ENCODE results near the gene ATG3. TPM values are rescaled to one million over a fixed set of nuclear protein-coding genes. Genes with fewer than 3 reads are reported as not detected.
"Not testable (repeated sequence)": the region's sequence is repeated elsewhere in the genome, so short reads cannot be mapped to it uniquely, and the experiment has no call there.

The ATG3 gene
- total RNA-seq, 1 donor from 2014 or later: 46.3 TPM

- H3K4me3 Mint-ChIP-seq (ENCODE audit: unreplicated experiment): no peak overlapping the region
- H3K36me3 Mint-ChIP-seq (ENCODE audit: low read depth, unreplicated experiment): no peaks in the 10 kb centered on the region
- no peak for TF ChIP-seq CTCF (IDR thresholded peaks at IDR 0.05; ENCODE audit: unreplicated experiment)
- H3K9me3 Mint-ChIP-seq (ENCODE audit: unreplicated experiment): no peaks in the 10 kb centered on the region
- no peak for DNase-seq (ENCODE audit: low spot score)
- H3K4me1 Mint-ChIP-seq (ENCODE audit: unreplicated experiment): peaks cover 14% of the 10 kb centered on the region
- no peak overlapping the region for H3K27ac Mint-ChIP-seq (ENCODE audit: unreplicated experiment)
- H3K27me3 Mint-ChIP-seq (ENCODE audit: unreplicated experiment): no peaks in the 10 kb centered on the region
Measured at GRCh38 chr3:112497897-112498548, 63.7 kb downstream of the ATG3 start.

GRCh38 chr3:112496366-112497067 lies 65.2 kb downstream of the ATG3 start:
- no peak for DNase-seq (ENCODE audit: low spot score)
- Mint-ChIP-seq H3K9me3 (ENCODE audit: unreplicated experiment) (no peaks in the 10 kb centered on the region), H3K4me1 (ENCODE audit: unreplicated experiment) (peaks cover 13% of the 10 kb centered on the region), H3K27me3 (ENCODE audit: unreplicated experiment) (no peaks in the 10 kb centered on the region), H3K36me3 (ENCODE audit: low read depth, unreplicated experiment) (no peaks in the 10 kb centered on the region), H3K4me3 (ENCODE audit: unreplicated experiment) (no peak overlapping the region), H3K27ac (ENCODE audit: unreplicated experiment) (no peak overlapping the region)
- no peak for TF ChIP-seq CTCF (IDR thresholded peaks at IDR 0.05; ENCODE audit: unreplicated experiment)

GRCh38 chr3:112494448-112494767 lies 67.4 kb downstream of the ATG3 start:
- H3K9me3 Mint-ChIP-seq (ENCODE audit: unreplicated experiment); DNase-seq (ENCODE audit: low spot score); H3K4me1 Mint-ChIP-seq (ENCODE audit: unreplicated experiment); H3K4me3 Mint-ChIP-seq (ENCODE audit: unreplicated experiment); H3K36me3 Mint-ChIP-seq (ENCODE audit: low read depth, unreplicated experiment); H3K27ac Mint-ChIP-seq (ENCODE audit: unreplicated experiment); H3K27me3 Mint-ChIP-seq (ENCODE audit: unreplicated experiment): not testable (repeated sequence)

GRCh38 chr3:112492124-112492523 lies 69.6 kb downstream of the ATG3 start:
- Mint-ChIP-seq H3K36me3 (ENCODE audit: low read depth, unreplicated experiment) (no peaks in the 10 kb centered on the region), H3K4me1 (ENCODE audit: unreplicated experiment) (peaks cover 9% of the 10 kb centered on the region), H3K27ac (ENCODE audit: unreplicated experiment) (no peak overlapping the region)

GRCh38 chr3:112491373-112491772 lies 70.4 kb downstream of the ATG3 start:
- peaks cover 9% of the 10 kb centered on the region for H3K4me1 Mint-ChIP-seq (ENCODE audit: unreplicated experiment)
- H3K36me3 Mint-ChIP-seq (ENCODE audit: low read depth, unreplicated experiment): no peaks in the 10 kb centered on the region
- no peak for TF ChIP-seq CTCF (IDR thresholded peaks at IDR 0.05; ENCODE audit: unreplicated experiment)
- H3K4me3 Mint-ChIP-seq (ENCODE audit: unreplicated experiment): no peak overlapping the region
- H3K27ac Mint-ChIP-seq (ENCODE audit: unreplicated experiment): no peak overlapping the region
- no peaks in the 10 kb centered on the region for H3K9me3 Mint-ChIP-seq (ENCODE audit: unreplicated experiment)
- H3K27me3 Mint-ChIP-seq (ENCODE audit: unreplicated experiment): no peaks in the 10 kb centered on the region
- DNase-seq (ENCODE audit: low spot score): no peak

More at GRCh38 chr3:112492124-112492523, 69.6 kb downstream of the ATG3 start:
- Mint-ChIP-seq H3K9me3 (ENCODE audit: unreplicated experiment) (no peaks in the 10 kb centered on the region), H3K4me3 (ENCODE audit: unreplicated experiment) (no peak overlapping the region), H3K27me3 (ENCODE audit: unreplicated experiment) (no peaks in the 10 kb centered on the region)
- TF ChIP-seq CTCF (IDR thresholded peaks at IDR 0.05; ENCODE audit: unreplicated experiment): no peak
- DNase-seq (ENCODE audit: low spot score): no peak
